ENCODE results near the gene FRMD1.

FRMD1 gene

DNA sequence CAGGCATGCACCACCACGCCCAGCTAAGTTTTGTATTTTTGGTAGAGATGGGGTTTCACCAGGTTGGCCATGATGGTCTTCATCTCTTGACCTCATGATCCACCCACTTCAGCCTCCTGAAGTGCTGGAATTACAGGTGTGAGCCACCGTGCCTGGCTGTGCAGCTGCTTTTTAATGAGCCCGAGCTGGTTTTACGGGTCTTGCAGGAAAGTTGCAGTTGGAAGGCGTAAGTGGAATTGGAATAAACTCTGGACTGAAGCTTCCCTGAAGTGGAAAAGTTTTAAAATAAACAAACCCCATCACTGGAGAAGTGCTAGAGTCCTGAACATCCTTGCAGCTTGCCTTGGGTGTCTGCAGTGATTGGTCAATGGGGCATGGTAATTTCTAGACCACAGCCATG, 41.2 kb downstream of the FRMD1 start:
- TF ChIP-seq, protein P1, sequence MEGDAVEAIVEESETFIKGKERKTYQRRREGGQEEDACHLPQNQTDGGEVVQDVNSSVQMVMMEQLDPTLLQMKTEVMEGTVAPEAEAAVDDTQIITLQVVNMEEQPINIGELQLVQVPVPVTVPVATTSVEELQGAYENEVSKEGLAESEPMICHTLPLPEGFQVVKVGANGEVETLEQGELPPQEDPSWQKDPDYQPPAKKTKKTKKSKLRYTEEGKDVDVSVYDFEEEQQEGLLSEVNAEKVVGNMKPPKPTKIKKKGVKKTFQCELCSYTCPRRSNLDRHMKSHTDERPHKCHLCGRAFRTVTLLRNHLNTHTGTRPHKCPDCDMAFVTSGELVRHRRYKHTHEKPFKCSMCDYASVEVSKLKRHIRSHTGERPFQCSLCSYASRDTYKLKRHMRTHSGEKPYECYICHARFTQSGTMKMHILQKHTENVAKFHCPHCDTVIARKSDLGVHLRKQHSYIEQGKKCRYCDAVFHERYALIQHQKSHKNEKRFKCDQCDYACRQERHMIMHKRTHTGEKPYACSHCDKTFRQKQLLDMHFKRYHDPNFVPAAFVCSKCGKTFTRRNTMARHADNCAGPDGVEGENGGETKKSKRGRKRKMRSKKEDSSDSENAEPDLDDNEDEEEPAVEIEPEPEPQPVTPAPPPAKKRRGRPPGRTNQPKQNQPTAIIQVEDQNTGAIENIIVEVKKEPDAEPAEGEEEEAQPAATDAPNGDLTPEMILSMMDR (IDR thresholded peaks at IDR 0.05), result no peak
- H3K4me3 ChIP-seq (ENCODE audit: low read depth in 1 of 2, low read length in 1 of 2), result no peak overlapping the region
- peaks cover 47% of the 10 kb centered on the region for H3K27me3 ChIP-seq
- peaks cover 20% of the 10 kb centered on the region for H3K9me3 ChIP-seq
- no peaks in the 10 kb centered on the region for H3K4me1 ChIP-seq (ENCODE audit: control insufficient read depth in 1 of 2, insufficient read depth in 1 of 2, low read depth in 1 of 2, low read length in 1 of 2)
- H3K27ac ChIP-seq, result no peak overlapping the region
- H3K36me3 ChIP-seq, result no peaks in the 10 kb centered on the region

DNA sequence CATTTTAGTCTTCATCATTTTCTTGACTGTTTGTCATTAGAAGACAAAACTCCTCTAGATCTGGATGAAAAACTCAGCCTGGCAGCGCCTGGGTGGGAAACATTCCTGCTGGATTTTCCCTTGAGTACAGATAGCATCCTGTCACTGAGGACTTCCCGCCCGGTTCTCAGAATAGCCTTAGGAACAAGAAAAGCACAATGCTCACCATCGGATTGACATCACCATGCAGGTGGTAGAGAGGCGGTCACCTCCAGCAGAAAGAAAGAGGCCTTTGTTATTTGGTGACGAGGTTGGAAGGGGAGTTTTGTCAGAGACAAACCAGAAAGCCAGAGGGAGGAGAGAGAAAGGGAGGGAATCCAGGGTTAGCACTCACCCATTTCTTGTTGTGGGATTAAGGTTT, 41.8 kb downstream of the FRMD1 start:
- Histone ChIP-seq H3K36me3 (no peaks in the 10 kb centered on the region), H3K9me3 (peaks cover 20% of the 10 kb centered on the region), H3K27ac (no peak overlapping the region), H3K27me3 (peaks cover 51% of the 10 kb centered on the region), H3K4me3 (ENCODE audit: low read depth in 1 of 2, low read length in 1 of 2) (no peak overlapping the region), H3K4me1 (ENCODE audit: control insufficient read depth in 1 of 2, insufficient read depth in 1 of 2, low read depth in 1 of 2, low read length in 1 of 2) (no peaks in the 10 kb centered on the region)
- TF ChIP-seq, protein P1 (IDR thresholded peaks at IDR 0.05), result no peak

DNA sequence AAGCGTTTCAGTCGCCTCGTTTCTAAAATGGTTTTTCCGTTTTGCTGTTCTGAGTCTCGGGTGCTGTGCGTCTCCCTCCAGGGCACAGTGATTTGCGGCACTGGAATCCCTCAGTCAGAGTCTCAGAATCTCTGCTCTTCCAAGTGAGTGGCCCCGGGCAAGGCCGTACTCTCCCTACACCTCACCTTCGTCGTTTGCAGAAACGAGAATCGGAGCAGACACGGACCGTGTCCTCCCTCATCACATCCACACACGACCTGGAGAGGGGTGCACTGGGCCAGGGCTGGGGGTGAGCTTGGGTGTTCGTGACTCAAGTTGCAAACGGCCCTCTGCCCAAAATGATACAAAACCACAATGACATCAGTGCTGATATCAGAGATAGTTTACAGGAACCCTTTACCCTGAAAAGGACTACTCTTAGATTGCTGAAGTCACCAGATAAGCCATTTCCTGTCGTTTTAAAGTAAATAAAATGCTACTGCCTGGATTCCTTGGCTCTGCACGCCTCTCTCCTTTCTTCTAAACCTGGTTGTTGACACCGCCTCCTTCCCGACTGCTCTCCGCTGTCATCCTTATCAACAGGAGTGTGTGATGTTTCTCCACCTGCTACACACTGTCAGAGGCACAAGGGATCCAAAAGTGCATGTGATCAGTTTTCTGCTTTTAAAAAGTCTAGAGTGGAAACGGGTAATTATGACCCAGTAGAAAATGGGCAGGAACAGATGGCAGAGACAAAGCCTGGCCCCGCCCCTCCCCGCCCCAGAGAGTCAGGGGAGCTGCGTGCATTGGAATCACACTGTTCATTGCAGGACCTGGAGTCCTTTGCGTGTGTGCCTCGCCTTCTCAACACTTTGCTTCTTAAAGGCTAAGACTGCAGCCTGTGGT, 43.1 kb downstream of the FRMD1 start:
- Histone ChIP-seq H3K36me3 (no peaks in the 10 kb centered on the region), H3K4me1 (ENCODE audit: control insufficient read depth in 1 of 2, insufficient read depth in 1 of 2, low read depth in 1 of 2, low read length in 1 of 2) (no peaks in the 10 kb centered on the region), H3K9me3 (peaks cover 18% of the 10 kb centered on the region), H3K27me3 (peaks cover 60% of the 10 kb centered on the region), H3K4me3 (ENCODE audit: low read depth in 1 of 2, low read length in 1 of 2) (no peak overlapping the region), H3K27ac (no peak overlapping the region)
- TF ChIP-seq, protein P1 (IDR thresholded peaks at IDR 0.05), result no peak

DNA sequence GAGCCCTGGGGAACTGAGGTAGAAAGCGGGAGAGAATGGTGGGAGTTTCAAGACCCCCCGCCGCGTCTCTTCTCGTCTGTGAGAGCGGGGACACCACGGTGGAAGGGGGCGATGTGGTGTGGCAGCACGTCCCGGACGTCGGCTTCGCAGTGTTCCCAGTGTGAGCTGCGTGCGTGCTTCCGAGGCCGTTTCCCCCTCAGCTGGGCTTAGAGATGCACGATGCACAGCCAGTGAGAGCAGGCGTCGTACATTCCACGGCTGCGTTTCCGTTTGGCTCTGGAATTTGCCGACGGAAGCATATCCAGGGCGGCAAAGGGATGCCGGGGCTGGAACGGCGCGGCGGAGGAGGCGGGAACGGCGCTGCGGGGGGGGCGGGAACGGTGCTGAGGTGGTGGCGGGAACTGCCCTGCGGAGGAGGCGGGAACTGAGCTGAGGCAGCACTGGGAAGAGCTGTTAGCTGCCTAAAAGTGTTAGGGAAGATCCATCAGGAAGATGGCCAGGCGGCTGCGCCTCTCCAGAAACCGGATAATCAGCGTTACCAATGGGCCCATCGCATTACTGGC, 43.8 kb downstream of the FRMD1 start:
- H3K9me3 ChIP-seq, result peaks cover 11% of the 10 kb centered on the region
- H3K27ac ChIP-seq, result no peak overlapping the region
- TF ChIP-seq, protein P1 (IDR thresholded peaks at IDR 0.05), result no peak
- peaks cover 60% of the 10 kb centered on the region for H3K27me3 ChIP-seq
- H3K36me3 ChIP-seq, result no peaks in the 10 kb centered on the region
- H3K4me1 ChIP-seq (ENCODE audit: control insufficient read depth in 1 of 2, insufficient read depth in 1 of 2, low read depth in 1 of 2, low read length in 1 of 2), result no peaks in the 10 kb centered on the region
- no peak overlapping the region for H3K4me3 ChIP-seq (ENCODE audit: low read depth in 1 of 2, low read length in 1 of 2)

DNA sequence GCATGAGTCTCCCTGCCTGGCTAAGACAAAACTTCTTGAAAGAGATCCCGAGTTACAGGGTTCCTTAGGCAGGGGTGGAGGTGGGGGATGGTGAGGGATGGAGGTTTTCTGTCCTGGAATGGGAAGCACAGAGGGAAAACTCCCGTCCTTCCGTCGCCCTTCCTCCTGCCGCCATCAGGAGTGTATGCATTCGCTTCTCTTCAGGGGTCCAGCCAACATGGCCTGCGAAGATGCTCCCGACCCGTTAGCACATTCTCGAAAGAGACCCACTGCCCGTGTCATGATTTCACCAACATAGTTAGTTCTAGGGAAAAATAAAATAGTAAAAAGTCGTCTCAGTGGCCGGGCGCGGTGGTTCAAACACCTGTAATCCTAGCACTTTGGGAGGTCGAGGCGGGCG, 44.5 kb downstream of the FRMD1 start:
- Histone ChIP-seq H3K9me3 (peaks cover 4% of the 10 kb centered on the region), H3K36me3 (no peaks in the 10 kb centered on the region), H3K4me1 (ENCODE audit: control insufficient read depth in 1 of 2, insufficient read depth in 1 of 2, low read depth in 1 of 2, low read length in 1 of 2) (no peaks in the 10 kb centered on the region), H3K27ac (no peak overlapping the region), H3K27me3 (peaks cover 60% of the 10 kb centered on the region), H3K4me3 (ENCODE audit: low read depth in 1 of 2, low read length in 1 of 2) (no peak overlapping the region)
- TF ChIP-seq, protein P1 (IDR thresholded peaks at IDR 0.05), result no peak

Data from neutrophil (primary cell).